ENCODE measurements around the gene CCDC85C.

GRCh38 chr14:99606359-99606758, 2.4 kb upstream of the CCDC85C start:
- TF ChIP-seq, protein P1, sequence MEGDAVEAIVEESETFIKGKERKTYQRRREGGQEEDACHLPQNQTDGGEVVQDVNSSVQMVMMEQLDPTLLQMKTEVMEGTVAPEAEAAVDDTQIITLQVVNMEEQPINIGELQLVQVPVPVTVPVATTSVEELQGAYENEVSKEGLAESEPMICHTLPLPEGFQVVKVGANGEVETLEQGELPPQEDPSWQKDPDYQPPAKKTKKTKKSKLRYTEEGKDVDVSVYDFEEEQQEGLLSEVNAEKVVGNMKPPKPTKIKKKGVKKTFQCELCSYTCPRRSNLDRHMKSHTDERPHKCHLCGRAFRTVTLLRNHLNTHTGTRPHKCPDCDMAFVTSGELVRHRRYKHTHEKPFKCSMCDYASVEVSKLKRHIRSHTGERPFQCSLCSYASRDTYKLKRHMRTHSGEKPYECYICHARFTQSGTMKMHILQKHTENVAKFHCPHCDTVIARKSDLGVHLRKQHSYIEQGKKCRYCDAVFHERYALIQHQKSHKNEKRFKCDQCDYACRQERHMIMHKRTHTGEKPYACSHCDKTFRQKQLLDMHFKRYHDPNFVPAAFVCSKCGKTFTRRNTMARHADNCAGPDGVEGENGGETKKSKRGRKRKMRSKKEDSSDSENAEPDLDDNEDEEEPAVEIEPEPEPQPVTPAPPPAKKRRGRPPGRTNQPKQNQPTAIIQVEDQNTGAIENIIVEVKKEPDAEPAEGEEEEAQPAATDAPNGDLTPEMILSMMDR (conservative IDR thresholded peaks at IDR 0.05; ENCODE audit: low read depth, low read length): no peak
- TF ChIP-seq EZH2phosphoT487 (IDR thresholded peaks at IDR 0.05; ENCODE audit: borderline replicate concordance, low read length): no peak

Measured in PC-3 (cell line).